ENCODE data around the gene CALM3. TPM values are rescaled to one million over a fixed set of nuclear protein-coding genes. Genes with fewer than 3 reads are reported as not detected.

CALM3 gene
- total RNA-seq, 2 experiments from 2014 or later: 493 to 631 TPM

DNA sequence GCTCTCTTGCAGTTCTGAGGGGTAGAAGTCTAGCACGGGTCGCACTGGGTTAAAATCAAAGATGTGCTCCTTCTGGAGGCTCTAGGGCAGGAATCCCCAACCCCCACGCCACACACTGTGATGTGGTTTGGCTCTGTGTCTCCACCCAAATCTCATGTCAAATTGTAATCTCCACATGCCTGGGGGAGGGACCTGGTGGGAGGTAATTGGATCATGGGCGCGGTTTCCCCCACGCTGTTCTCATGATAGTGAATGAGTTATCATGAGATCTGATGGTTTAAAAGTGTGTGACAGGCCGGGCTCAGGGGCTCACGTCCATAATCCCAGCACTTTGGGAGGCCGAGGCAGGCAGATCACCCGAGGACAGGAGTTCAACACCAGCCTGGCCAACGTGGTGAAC, 26.6 kb upstream of the CALM3 start:
- H3K27me3 Mint-ChIP-seq: peaks cover 3% of the 10 kb centered on the region
- H3K27ac Mint-ChIP-seq: no peak overlapping the region
- no peaks in the 10 kb centered on the region for H3K36me3 Mint-ChIP-seq (ENCODE audit: low read depth)
- peaks cover 20% of the 10 kb centered on the region for H3K4me1 Mint-ChIP-seq
- POLR2A ChIA-PET: no interaction called here
- intact Hi-C loops (cut with DNase I, micrococcal nuclease): no loop called here
- CTCF ChIA-PET: no interaction called here
- DNase-seq (peak; percentile 64), ATAC-seq (peak; percentile 80)
- H3K4me3 Mint-ChIP-seq: no peak overlapping the region
- no peaks in the 10 kb centered on the region for H3K9me3 Mint-ChIP-seq (ENCODE audit: low read depth)

DNA sequence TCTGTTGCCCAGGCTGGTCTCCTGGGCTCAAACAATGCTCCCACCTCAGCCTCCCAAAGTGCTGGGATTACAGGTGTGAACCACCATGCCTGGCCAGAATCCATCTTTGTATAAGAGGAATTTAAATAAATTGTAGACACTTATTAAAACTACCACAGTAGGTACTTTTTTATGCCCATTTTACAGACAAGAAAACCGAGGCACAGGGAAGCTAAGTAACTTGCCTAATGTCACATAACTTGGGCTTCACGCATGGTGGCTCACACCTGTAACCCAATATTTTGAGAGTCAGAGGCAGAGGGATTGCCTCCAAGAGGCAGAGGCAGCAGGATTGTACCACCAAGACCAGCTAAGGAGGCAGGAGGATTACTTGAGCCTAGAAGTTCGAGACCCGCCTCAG, 22.7 kb upstream of the CALM3 start:
- H3K4me3 Mint-ChIP-seq: no peak overlapping the region
- intact Hi-C loops (cut with DNase I, micrococcal nuclease): no loop called here
- POLR2A ChIA-PET: no interaction called here
- CTCF ChIA-PET: interaction anchor here (0.5 kb wide), 1 partner anchor 904 kb away, joined by 3 read pairs; no protein-coding TSS in a partner anchor
- H3K4me1 Mint-ChIP-seq: peaks cover 18% of the 10 kb centered on the region
- no peaks in the 10 kb centered on the region for H3K9me3 Mint-ChIP-seq (ENCODE audit: low read depth)
- DNase-seq: no peak
- ATAC-seq: no peak
- H3K36me3 Mint-ChIP-seq (ENCODE audit: low read depth): no peaks in the 10 kb centered on the region
- H3K27me3 Mint-ChIP-seq: no peaks in the 10 kb centered on the region
- H3K27ac Mint-ChIP-seq: no peak overlapping the region

DNA sequence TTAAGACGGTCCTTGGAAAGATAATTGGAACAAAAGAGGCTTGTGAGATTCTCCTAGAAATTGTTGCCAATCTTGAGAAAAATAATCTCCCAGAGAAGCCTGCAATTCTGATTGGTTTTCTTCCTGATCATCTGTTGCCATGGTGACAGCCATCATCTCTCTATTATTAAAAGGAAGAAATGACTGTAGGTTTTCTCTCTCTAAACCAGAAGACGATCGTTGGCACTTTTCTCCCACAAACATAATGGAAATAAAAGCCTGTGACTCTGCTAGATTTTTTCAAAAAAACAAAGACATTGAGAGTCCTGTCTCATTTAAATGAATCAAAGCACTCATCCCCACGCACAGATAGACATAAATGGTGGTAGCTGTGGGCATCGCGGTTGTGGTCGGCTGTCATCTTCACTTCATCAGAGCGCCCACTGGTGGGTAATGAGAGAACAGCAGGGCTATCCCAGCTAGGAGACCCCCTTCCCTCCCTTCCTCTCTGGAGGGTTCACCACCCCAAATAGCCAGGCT, 21.7 kb upstream of the CALM3 start:
- ChIA-PET CTCF (interaction anchor here (0.8 kb wide), 1 partner anchor 41 kb away, joined by 3 read pairs; no protein-coding TSS in a partner anchor), POLR2A (no interaction called here)
- Mint-ChIP-seq H3K36me3 (ENCODE audit: low read depth) (no peaks in the 10 kb centered on the region), H3K4me3 (no peak overlapping the region), H3K4me1 (peaks cover 19% of the 10 kb centered on the region), H3K27ac (no peak overlapping the region), H3K27me3 (no peaks in the 10 kb centered on the region), H3K9me3 (ENCODE audit: low read depth) (no peaks in the 10 kb centered on the region)
- DNase-seq (peak; percentile 26), ATAC-seq (no peak)
- intact Hi-C loops (cut with DNase I, micrococcal nuclease): no loop called here

DNA sequence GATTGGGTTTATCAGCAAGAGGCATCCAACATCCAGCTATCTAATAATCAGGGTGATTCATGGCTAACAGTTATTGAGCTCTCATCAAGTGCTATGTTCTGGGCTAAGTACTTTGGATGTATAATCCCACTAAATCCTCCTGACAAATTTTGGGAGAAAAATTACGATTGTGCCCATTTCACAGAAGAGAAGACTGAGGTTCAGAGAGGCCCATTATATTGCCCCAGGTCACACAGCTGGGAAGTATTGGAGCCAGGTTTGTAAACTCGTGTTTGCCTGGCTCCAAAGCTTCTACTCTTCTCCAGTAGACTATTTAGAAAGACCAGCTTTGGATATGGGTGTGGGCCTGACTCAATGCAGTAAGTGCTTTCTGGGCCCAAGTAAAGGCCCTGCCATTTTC, 20.9 kb upstream of the CALM3 start:
- DNase-seq: no peak
- no peaks in the 10 kb centered on the region for H3K9me3 Mint-ChIP-seq (ENCODE audit: low read depth)
- no peak overlapping the region for H3K27ac Mint-ChIP-seq
- ATAC-seq: no peak
- intact Hi-C loops (cut with DNase I, micrococcal nuclease): no loop called here
- H3K36me3 Mint-ChIP-seq (ENCODE audit: low read depth): no peaks in the 10 kb centered on the region
- H3K4me3 Mint-ChIP-seq: no peak overlapping the region
- H3K4me1 Mint-ChIP-seq: peaks cover 14% of the 10 kb centered on the region
- ChIA-PET CTCF (interaction anchor here (0.6 to 0.8 kb wide), 2 partner anchors 42 to 112 kb away, joined by 3 to 4 read pairs; no protein-coding TSS in a partner anchor), POLR2A (no interaction called here)
- H3K27me3 Mint-ChIP-seq: no peaks in the 10 kb centered on the region

DNA sequence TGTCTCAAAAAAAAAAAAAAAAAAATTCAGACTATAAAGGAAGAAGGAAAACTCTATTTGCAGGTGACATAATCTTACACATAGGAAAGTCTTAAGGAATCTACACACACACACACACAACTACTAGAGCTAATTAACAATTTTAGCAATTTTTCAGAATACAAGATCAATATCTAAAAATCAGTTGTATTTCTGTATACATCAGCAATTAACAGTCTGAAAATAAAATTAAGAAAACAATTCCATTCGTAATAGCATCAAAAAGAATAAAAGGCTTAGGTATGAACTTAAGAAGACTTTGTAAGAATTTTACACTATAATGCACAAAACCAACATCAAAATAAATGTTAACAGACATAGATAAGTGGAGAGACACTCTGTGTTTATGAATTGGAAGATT, 15.6 kb upstream of the CALM3 start:
- Mint-ChIP-seq H3K36me3 (ENCODE audit: low read depth) (no peaks in the 10 kb centered on the region), H3K27ac (no peak overlapping the region), H3K4me1 (peaks cover 5% of the 10 kb centered on the region), H3K27me3 (no peaks in the 10 kb centered on the region), H3K9me3 (ENCODE audit: low read depth) (no peaks in the 10 kb centered on the region), H3K4me3 (no peak overlapping the region)
- CTCF ChIA-PET: no interaction called here
- intact Hi-C loops (cut with DNase I, micrococcal nuclease): no loop called here
- POLR2A ChIA-PET: no interaction called here
- DNase-seq (no peak), ATAC-seq (no peak)

DNA sequence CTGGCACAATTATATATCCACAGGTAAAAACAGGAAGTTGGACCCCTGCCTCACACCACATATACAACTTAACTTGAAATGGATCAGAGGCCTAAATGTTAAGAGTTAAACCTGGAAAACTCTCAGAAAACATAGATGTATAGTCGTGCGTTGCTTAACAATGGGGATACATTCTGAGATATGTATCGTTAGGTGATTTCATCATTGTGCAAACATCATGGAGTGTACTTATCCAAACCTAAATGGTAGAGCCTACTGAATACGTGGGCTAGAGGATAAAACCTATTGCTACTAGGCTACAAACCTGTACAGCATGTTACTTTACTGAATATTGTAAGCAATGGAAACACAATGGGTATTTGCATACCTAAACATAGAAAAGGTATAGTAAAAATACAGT, 14.8 kb upstream of the CALM3 start:
- ChIA-PET CTCF (no interaction called here), POLR2A (no interaction called here)
- intact Hi-C loops (cut with DNase I, micrococcal nuclease): no loop called here
- Mint-ChIP-seq H3K36me3 (ENCODE audit: low read depth) (no peaks in the 10 kb centered on the region), H3K9me3 (ENCODE audit: low read depth) (no peaks in the 10 kb centered on the region), H3K4me1 (peaks cover 5% of the 10 kb centered on the region), H3K27ac (no peak overlapping the region), H3K27me3 (no peaks in the 10 kb centered on the region), H3K4me3 (no peak overlapping the region)
- no peak for ATAC-seq
- DNase-seq: no peak

DNA sequence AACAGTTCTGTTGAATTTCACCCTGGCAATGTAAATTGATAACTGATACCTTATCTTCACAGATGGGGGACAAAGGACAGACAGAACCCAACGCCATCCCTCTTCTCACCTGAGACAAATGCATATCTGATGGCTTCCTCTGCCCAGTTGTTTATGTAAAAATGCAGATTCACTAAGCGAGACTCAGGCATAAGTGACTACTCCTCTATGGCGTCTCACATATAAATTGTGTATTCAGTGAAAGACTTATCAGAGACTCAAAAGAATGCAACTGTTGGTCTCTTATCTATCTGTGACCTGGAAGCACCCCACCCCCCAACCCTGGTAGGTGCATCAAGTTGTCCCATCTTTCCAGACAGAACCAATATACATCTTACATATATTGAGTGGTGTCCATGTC, 13.3 kb upstream of the CALM3 start:
- Mint-ChIP-seq H3K4me3 (no peak overlapping the region), H3K4me1 (peaks cover 5% of the 10 kb centered on the region), H3K27me3 (no peaks in the 10 kb centered on the region), H3K27ac (no peak overlapping the region), H3K36me3 (ENCODE audit: low read depth) (no peaks in the 10 kb centered on the region), H3K9me3 (ENCODE audit: low read depth) (no peaks in the 10 kb centered on the region)
- POLR2A ChIA-PET: no interaction called here
- intact Hi-C loops (cut with DNase I, micrococcal nuclease): no loop called here
- CTCF ChIA-PET: interaction anchor here (0.7 kb wide), 1 partner anchor 27 kb away, joined by 3 read pairs; no protein-coding TSS in a partner anchor
- ATAC-seq (no peak), DNase-seq (no peak)

DNA sequence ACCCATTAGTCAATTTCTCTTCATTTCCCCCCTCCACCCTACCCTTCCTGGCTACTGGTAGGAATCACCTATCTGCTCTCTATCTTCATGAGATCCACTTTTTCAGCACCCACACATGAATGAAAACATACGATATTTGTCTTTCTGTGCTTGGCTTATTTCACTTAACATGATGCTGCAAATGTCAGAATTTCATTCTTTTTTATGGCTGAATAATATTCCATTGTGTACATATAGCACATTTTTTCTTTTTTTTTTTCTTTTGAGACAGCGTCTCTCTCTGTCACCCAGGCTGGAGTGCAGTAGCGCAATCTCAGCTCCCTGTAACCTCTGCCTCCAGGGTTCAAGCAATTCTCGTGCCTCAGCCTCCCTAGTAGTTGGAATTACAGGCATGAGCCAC, 9.9 kb upstream of the CALM3 start:
- Mint-ChIP-seq H3K9me3 (ENCODE audit: low read depth) (no peaks in the 10 kb centered on the region), H3K36me3 (ENCODE audit: low read depth) (no peaks in the 10 kb centered on the region), H3K4me3 (no peak overlapping the region), H3K27me3 (no peaks in the 10 kb centered on the region), H3K27ac (no peak overlapping the region), H3K4me1 (no peaks in the 10 kb centered on the region)
- intact Hi-C loops (cut with DNase I, micrococcal nuclease): no loop called here
- ChIA-PET POLR2A (no interaction called here), CTCF (no interaction called here)
- ATAC-seq (no peak), DNase-seq (no peak)

DNA sequence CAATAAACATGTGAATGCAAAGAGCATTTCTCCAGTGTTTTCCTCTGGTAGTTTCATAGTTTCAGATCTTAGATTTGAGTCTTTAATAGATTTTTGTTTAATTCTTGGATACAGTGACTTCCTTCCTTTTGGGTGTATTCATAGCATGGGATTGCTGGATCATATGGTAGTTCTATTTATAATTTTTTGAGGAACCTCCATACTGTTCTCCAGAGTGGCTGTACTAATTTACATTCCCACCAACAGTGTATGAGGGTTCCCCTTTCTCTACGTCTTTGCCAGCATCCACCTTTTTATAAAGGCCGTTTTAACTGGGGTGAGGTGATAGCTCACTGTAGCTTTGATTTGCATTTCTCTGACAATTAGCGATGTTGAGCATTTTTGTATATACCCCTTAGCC, 9.3 kb upstream of the CALM3 start:
- Mint-ChIP-seq H3K36me3 (ENCODE audit: low read depth) (no peaks in the 10 kb centered on the region), H3K4me1 (no peaks in the 10 kb centered on the region), H3K27ac (no peak overlapping the region), H3K27me3 (no peaks in the 10 kb centered on the region), H3K4me3 (no peak overlapping the region), H3K9me3 (ENCODE audit: low read depth) (no peaks in the 10 kb centered on the region)
- ChIA-PET CTCF (no interaction called here), POLR2A (no interaction called here)
- intact Hi-C loops (cut with DNase I, micrococcal nuclease): no loop called here
- no peak for ATAC-seq
- no peak for DNase-seq

DNA sequence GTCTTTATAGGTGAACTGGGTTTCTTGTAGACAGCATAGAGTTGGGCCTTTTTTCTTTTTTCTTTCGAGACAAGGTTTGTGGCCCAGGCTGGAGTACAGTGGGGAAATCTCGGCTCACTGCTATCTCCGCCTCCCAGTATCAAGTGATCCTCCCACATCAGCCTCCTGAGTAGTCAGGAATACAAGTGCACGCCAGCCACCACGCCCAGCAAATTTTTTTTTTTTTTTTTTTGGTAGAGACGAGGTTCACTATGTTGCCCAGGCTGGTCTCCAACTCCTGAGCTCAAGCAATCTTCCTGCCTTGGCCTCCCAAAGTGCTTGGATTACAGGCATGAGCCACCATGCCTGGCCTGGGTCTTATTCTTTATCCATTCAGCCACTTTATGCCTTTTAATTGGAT, 5.1 kb upstream of the CALM3 start:
- no peak for ATAC-seq
- no peak overlapping the region for H3K4me3 Mint-ChIP-seq
- DNase-seq: no peak
- H3K27me3 Mint-ChIP-seq: no peaks in the 10 kb centered on the region
- ChIA-PET CTCF (interaction anchor here (0.7 to 1.5 kb wide), 3 partner anchors 45 to 132 kb away, joined by 3 to 4 read pairs (median 3); partner anchors contain the start of gene DACT3), POLR2A (no interaction called here)
- H3K27ac Mint-ChIP-seq: no peak overlapping the region
- H3K4me1 Mint-ChIP-seq: peaks cover 12% of the 10 kb centered on the region
- intact Hi-C loops (cut with DNase I, micrococcal nuclease): no loop called here
- peaks cover 9% of the 10 kb centered on the region for H3K9me3 Mint-ChIP-seq (ENCODE audit: low read depth)
- peaks cover 7% of the 10 kb centered on the region for H3K36me3 Mint-ChIP-seq (ENCODE audit: low read depth)

DNA sequence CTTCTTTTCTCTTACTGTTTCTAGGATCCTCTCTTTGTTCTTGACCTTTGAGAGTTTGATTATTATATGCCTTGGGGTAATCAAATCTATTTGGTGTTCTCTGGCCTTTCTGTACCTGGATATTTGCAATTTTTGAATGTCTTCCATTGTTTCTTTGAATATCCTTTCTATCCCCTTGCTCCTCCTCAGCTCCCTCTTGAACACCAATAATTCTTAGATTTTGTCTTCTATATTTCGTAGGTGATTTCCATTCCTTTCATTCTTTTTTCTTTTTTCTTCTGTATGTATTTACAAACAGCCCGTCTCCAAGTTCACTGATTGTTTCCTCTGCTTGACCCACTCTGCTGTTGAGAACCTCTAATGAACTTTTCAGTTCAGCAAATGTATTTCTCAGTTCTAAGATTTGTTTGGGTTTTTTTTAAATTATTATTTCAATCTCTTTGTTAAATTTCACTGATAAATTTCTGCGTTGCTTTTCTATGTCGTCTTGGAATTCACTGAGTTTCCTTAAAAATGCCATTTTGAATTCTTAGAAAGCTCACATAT, 2.7 kb upstream of the CALM3 start:
- ATAC-seq (no peak), DNase-seq (no peak)
- intact Hi-C loops (cut with DNase I, micrococcal nuclease): no loop called here
- H3K27me3 Mint-ChIP-seq: no peaks in the 10 kb centered on the region
- ChIA-PET CTCF (interaction anchor here (0.6 to 2.8 kb wide), 5 partner anchors 14 to 64 kb away, joined by 3 to 12 read pairs (median 3); no protein-coding TSS in a partner anchor), POLR2A (interaction anchor here (0.6 to 1.7 kb wide), 4 partner anchors 13 to 190 kb away, joined by 3 to 8 read pairs (median 3); partner anchors contain the start of gene SLC1A5)
- H3K4me3 Mint-ChIP-seq: no peak overlapping the region
- no peak overlapping the region for H3K27ac Mint-ChIP-seq
- H3K36me3 Mint-ChIP-seq (ENCODE audit: low read depth): peaks cover 19% of the 10 kb centered on the region
- H3K9me3 Mint-ChIP-seq (ENCODE audit: low read depth): peaks cover 9% of the 10 kb centered on the region
- peaks cover 20% of the 10 kb centered on the region for H3K4me1 Mint-ChIP-seq

DNA sequence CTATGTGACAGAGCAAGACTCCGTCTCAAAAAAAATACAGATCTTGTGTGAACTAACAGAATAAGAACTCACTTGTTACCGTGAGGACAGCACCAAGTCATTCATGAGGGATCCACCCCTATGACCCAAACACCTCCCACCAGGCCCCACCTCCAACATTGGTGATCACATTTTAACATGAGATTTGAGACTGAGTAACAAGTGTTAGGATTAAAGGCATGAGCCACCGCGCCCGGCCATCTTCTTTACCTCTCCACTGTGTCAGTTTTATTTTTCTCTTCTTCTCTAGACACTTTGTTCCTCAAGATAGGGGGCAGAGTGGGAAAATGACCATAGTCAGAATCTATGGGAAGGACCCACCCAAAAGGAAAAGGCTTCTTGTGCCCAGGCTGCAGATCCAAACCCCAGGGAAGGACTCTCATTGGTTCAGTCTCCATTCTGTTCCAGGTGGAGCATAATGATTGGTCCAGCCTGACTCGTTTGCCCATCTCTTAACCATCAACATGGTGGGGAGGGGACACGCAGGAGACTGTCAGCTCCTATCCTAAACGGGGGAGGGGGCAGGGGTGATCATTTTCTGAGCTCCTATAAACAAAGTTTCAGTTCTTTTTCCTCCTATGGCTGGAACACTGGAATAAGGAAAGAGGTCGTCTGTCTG, 1.3 kb upstream of the CALM3 start:
- no peaks in the 10 kb centered on the region for H3K27me3 Mint-ChIP-seq
- ChIA-PET POLR2A (interaction anchor here (1.0 to 3.7 kb wide), 7 partner anchors 18 to 213 kb away, joined by 3 to 19 read pairs (median 4); partner anchors contain the start of genes DACT3 and SLC1A5), CTCF (interaction anchor here (0.6 to 4.0 kb wide), 9 partner anchors 14 to 697 kb away, joined by 3 to 65 read pairs (median 5); partner anchors contain the start of gene DACT3)
- intact Hi-C loops (cut with DNase I, micrococcal nuclease): loop anchor here in 1 of 2 experiments (1.0 to 10.0 kb wide), 9 partner anchors 34 to 1845 kb away; partner anchors contain the start of genes AP2S1, SYMPK and ZC3H4
- peaks cover 9% of the 10 kb centered on the region for H3K9me3 Mint-ChIP-seq (ENCODE audit: low read depth)
- ATAC-seq (no peak), DNase-seq (no peak)
- H3K36me3 Mint-ChIP-seq (ENCODE audit: low read depth): peaks cover 24% of the 10 kb centered on the region
- H3K4me3 Mint-ChIP-seq: peak overlapping the region; percentile 84
- peaks cover 31% of the 10 kb centered on the region for H3K4me1 Mint-ChIP-seq
- peak overlapping the region; percentile 100 for H3K27ac Mint-ChIP-seq
